ENCODE results near the gene LATS2.

DNA sequence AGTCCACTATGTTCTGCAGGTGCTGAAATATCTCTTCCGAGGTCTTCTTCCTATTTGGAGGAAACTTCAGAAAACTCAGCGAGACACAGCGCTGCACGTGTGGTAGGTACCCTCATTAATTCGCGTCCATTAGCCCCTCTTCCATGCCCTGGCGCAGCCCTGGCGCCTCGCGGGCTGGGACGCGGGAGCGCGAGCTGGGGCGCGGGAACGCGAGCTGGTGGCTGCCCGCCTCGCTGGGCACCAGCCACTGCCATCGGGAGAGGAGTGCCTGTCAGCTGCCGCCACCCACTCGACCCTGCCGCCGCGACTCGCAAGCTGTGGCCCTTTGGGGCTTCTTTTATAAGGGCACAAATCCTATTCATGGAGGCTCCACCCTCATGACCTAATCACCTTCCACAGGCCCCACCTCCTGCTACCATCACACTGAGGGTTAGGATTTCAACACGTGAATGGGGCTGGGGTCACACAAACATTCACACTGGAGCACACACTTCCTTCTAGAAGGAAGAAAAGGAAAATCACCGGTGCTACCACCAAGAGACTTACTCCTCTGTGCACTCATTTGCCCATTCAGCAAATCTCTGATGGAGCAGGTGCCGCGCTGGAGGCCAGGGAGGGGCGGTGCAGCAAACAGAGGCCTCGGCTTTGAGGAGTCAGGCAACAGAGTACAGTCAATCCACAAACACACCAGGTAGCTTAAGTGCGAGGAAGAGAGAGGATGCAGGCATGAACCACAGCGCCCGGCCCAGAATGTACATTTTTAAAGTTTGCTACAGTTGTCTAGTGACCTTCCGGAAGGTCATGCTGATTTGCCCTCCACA lies 43.0 kb upstream of the LATS2 start:
- TF ChIP-seq, protein P1, sequence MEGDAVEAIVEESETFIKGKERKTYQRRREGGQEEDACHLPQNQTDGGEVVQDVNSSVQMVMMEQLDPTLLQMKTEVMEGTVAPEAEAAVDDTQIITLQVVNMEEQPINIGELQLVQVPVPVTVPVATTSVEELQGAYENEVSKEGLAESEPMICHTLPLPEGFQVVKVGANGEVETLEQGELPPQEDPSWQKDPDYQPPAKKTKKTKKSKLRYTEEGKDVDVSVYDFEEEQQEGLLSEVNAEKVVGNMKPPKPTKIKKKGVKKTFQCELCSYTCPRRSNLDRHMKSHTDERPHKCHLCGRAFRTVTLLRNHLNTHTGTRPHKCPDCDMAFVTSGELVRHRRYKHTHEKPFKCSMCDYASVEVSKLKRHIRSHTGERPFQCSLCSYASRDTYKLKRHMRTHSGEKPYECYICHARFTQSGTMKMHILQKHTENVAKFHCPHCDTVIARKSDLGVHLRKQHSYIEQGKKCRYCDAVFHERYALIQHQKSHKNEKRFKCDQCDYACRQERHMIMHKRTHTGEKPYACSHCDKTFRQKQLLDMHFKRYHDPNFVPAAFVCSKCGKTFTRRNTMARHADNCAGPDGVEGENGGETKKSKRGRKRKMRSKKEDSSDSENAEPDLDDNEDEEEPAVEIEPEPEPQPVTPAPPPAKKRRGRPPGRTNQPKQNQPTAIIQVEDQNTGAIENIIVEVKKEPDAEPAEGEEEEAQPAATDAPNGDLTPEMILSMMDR (IDR thresholded peaks at IDR 0.05), result no peak
- no peak for TF ChIP-seq POLR2A (IDR thresholded peaks at IDR 0.05)

Data from testis (tissue), 2 donors.